GM18861 (cell line): Measurements from ENCODE around the gene LIMS2.

Experiments
- ATAC-seq: cut with Tn5 transposase; IDR thresholded peaks from one replicate; pipeline ENCODE4 v1.9.1; 2021; ENCODE audit not compliant: unreplicated experiment

The LIMS2 gene

GRCh38 chr2:127608061-127609030, 67.0 kb downstream of the LIMS2 start:
- ATAC-seq = no peak

- no peak for ATAC-seq
Observed at GRCh38 chr2:127607399-127607908, 67.9 kb downstream of the LIMS2 start.

GRCh38 chr2:127606625-127607398, 68.5 kb downstream of the LIMS2 start:
- no peak for ATAC-seq

GRCh38 chr2:127605691-127606263, 69.6 kb downstream of the LIMS2 start:
- ATAC-seq = no peak

GRCh38 chr2:127604986-127605385, 70.3 kb downstream of the LIMS2 start:
- ATAC-seq = no peak

GRCh38 chr2:127599211-127599610, 76.1 kb downstream of the LIMS2 start:
- no peak for ATAC-seq

GRCh38 chr2:127598711-127599110, 76.6 kb downstream of the LIMS2 start:
- no peak for ATAC-seq

- no peak for ATAC-seq
Observed at GRCh38 chr2:127597984-127598380, 77.3 kb downstream of the LIMS2 start.

GRCh38 chr2:127597046-127597983, 78.0 kb downstream of the LIMS2 start:
- ATAC-seq = no peak

GRCh38 chr2:127596311-127597045, 78.9 kb downstream of the LIMS2 start:
- no peak for ATAC-seq

GRCh38 chr2:127594116-127594591, 81.2 kb downstream of the LIMS2 start:
- ATAC-seq = no peak

GRCh38 chr2:127593228-127594115, 81.9 kb downstream of the LIMS2 start:
- no peak for ATAC-seq

GRCh38 chr2:127592761-127593227, 82.5 kb downstream of the LIMS2 start:
- no peak for ATAC-seq

GRCh38 chr2:127591221-127591923, 84.0 kb downstream of the LIMS2 start:
- no peak for ATAC-seq

- ATAC-seq = no peak
Observed at GRCh38 chr2:127590386-127591190, 84.7 kb downstream of the LIMS2 start.

GRCh38 chr2:127589841-127590240, 85.5 kb downstream of the LIMS2 start:
- no peak for ATAC-seq

GRCh38 chr2:127589358-127589757, 86.0 kb downstream of the LIMS2 start:
- ATAC-seq = no peak
